Measurements from ENCODE around the gene ZDHHC15.
"Not testable (repeated sequence)": the region's sequence is repeated elsewhere in the genome, so short reads cannot be mapped to it uniquely, and the experiment has no call there.

The ZDHHC15 gene

GRCh38 chrX:75337525-75337924, 185.3 kb downstream of the ZDHHC15 start:
- DNase-seq (ENCODE audit: extremely low spot score), result no peak
- CTCF ChIA-PET, result no interaction called here
- TF ChIP-seq CTCF (IDR thresholded peaks at IDR 0.05; ENCODE audit: control extremely low read depth, extremely low read depth, low read depth, missing control alignments), result no peak
- POLR2A ChIA-PET, result no interaction called here

GRCh38 chrX:75335127-75335458, 187.7 kb downstream of the ZDHHC15 start:
- DNase-seq (ENCODE audit: extremely low spot score), result no peak
- POLR2A ChIA-PET, result no interaction called here
- TF ChIP-seq CTCF (IDR thresholded peaks at IDR 0.05; ENCODE audit: control extremely low read depth, extremely low read depth, low read depth, missing control alignments), result no peak
- CTCF ChIA-PET, result no interaction called here

- POLR2A ChIA-PET, result not testable (repeated sequence)
Measured at GRCh38 chrX:75334407-75335126, 188.3 kb downstream of the ZDHHC15 start.

GRCh38 chrX:75327607-75328006, 195.2 kb downstream of the ZDHHC15 start:
- no peak for TF ChIP-seq CTCF (IDR thresholded peaks at IDR 0.05; ENCODE audit: control extremely low read depth, extremely low read depth, low read depth, missing control alignments)
- POLR2A ChIA-PET, result no interaction called here
- DNase-seq (ENCODE audit: extremely low spot score), result no peak
- CTCF ChIA-PET, result no interaction called here

More at GRCh38 chrX:75334407-75335126, 188.3 kb downstream of the ZDHHC15 start:
- CTCF ChIA-PET; DNase-seq (ENCODE audit: extremely low spot score): not testable (repeated sequence)
